DOHH2 (cell line): ENCODE data around the gene ABCA3.
"Not testable (repeated sequence)": the region's sequence is repeated elsewhere in the genome, so short reads cannot be mapped to it uniquely, and the experiment has no call there.

Experiments used
- CTCF ChIP-seq: fragments of 200-600 bp; sonication (generic); IDR thresholded peaks from one replicate; pipeline ENCODE4 v1.5.1; 2014; ENCODE audit warnings: antibody characterized with exemption, mild to moderate bottlenecking, low read depth, low read length; ENCODE audit not compliant: poor library complexity, severe bottlenecking
- EZH2phosphoT487 ChIP-seq: fragments of 200-600 bp; sonication (generic); IDR thresholded peaks from 2 replicates; pipeline ENCODE4 v1.6.1; 2017; ENCODE audit warnings: borderline replicate concordance, mild to moderate bottlenecking, antibody characterized with exemption, low read length, moderate library complexity, mixed read lengths

- not testable (repeated sequence) for TF ChIP-seq CTCF, EZH2phosphoT487
These were observed 73.6 kb downstream of the ABCA3 start for GRCh38 chr16:2266887-2267286.
